Lung microvascular endothelial cell (primary cell): ENCODE data around the gene CHD3. TPM values are rescaled to one million over a fixed set of nuclear protein-coding genes. Genes with fewer than 3 reads are reported as not detected.
"Not testable (repeated sequence)": the region's sequence is repeated elsewhere in the genome, so short reads cannot be mapped to it uniquely, and the experiment has no call there.

Source experiments
- DNase-seq, 2 donors: peaks; one replicate each; pipeline versions ENCODE4 v3.0.0 to v3.0.0-alpha.2; 2010; ENCODE audit warnings: low read depth in 2 of 2
- total RNA-seq: library from RNA; depleted of rRNA; stranded (reverse); fragments of >200 nt; gene quantifications from 2 replicates; pipeline ENCODE4 v1.2.1, GENCODE V29; 2014

The CHD3 gene
- total RNA-seq, 1 donor from 2014 or later, result 58.7 TPM

DNA sequence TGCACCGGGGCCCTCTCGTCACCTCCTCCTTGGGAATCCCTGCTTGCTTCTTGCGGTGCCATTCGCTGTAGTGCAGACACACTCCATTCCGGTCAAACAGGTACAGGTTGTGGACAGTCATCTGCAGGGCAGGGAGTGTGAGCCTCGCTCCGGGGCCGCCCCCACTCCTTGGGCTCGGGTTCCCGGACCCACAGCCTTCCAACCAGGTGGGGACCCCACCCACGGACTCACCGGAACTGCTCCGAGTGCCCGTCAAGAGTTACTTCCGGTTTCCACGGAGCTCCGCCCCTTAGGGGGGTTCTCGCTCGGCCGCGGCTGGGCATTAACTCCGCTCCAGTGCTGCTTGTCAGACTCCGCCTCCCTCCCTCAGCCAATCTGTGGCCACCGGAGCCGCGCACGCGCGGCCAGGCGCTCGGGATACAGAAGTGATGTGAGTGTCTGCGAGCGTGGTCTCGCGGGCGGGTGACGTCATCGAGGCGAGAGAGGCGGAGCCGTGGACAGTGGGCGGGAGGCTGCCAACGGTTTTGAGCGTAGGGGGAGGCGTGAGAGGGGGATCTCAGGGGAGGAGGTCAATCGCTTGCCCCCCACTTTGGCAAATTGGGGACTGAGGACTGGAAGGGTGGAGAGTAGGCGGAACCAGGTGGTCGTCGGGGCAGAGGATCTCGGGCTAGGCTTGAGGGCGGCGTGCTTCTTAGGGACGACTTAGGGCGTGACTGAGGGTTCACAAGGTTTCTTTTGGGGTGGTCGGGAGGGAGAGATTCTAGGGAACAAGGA, 43.3 kb downstream of the CHD3 start, which contains the start of the genes CNTROB and TRAPPC1:
TSS of gene CNTROB (plus strand) at position 498 of the 774 bp plus-strand sequence. CDS start 874 bp downstream, outside the sequence.
TSS of gene TRAPPC1 (minus strand) at position 238 of the 774 bp plus-strand sequence. CDS start at position 121, 117 bp downstream.
- DNase-seq, result peak; percentile 99

- peak; percentile 39 to 51 for DNase-seq
Observed at GRCh38 chr17:7932483-7932891, 43.9 kb downstream of the CHD3 start.

- DNase-seq, result peak; percentile 20 to 71
Observed at GRCh38 chr17:7932949-7933348, 44.4 kb downstream of the CHD3 start.

GRCh38 chr17:7935859-7936258, 47.3 kb downstream of the CHD3 start:
- DNase-seq, result no peak

GRCh38 chr17:7940034-7940433, 51.4 kb downstream of the CHD3 start:
- no peak for DNase-seq

DNA sequence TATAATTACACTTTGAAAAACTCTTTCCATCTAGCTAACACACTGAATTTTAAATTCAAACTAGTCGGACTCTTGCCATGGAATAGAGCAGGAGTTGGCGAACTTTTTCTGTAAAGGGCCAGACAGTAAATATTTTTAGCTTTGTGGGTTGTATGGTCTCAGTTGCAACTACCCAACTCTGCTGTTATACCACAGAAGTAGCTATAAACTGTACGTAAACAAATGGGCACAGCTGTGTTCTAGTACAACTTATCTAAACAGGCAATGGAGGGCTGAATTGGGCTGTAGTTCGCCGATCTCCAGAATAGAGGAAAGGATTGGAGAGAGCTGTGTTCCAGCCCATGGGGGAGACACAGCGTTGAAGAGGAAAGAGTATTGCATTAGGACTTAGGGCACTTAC, 52.2 kb downstream of the CHD3 start:
- DNase-seq, result no peak

- no peak for DNase-seq
Observed at GRCh38 chr17:7943291-7943690, 54.7 kb downstream of the CHD3 start.

DNA sequence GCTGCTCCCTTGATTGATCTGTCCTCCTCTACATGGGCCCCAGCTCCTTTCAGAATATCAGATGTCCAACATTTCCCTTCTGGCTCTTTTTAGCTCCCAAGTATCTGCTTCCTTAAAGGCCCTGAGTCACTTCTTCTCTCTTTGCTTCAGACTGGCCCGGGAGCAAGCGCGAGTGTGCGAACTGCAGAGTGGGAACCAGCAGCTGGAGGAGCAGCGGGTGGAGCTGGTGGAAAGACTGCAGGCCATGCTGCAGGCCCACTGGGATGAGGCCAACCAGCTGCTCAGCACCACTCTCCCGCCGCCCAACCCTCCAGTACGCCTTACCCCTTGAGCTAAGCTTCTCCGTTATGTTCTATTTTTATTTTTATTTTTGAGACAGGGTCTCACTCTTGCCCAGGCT, 55.7 kb downstream of the CHD3 start:
- no peak for DNase-seq

DNA sequence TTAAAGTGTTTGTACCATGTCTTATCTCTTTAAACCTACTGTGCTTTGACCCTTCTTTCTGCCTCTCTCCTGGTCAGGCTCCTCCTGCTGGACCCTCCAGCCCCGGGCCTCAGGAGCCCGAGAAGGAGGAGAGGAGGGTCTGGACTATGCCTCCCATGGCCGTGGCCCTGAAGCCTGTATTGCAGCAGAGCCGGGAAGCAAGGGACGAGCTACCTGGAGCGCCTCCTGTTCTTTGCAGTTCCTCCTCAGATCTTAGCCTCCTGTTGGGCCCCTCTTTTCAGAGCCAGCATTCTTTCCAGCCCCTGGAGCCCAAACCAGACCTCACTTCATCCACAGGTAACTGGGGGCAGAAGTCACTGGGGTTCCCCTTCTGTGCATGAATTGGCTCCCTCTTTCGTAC, 57.1 kb downstream of the CHD3 start:
- no peak for DNase-seq

DNA sequence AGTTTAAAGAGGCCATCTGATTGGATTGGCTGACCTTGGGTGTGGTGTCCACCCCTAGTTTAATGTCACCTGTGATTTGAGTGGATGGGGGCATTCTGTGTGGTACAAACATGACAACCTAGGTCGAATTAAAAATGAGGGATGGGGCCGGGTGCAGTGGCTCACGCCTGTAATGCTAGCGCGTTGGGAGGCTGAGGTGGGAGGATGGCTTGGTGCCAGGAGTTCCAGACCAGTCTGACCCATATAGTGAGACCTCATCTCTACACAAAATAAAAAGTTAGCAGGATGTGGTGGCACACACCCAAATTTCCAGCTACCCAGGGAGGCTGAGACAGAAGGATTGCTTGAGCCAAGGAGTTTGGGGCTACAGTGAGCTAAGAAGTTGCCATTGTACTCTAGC, 57.9 kb downstream of the CHD3 start:
- no peak for DNase-seq

GRCh38 chr17:7947651-7948050, 59.1 kb downstream of the CHD3 start:
- DNase-seq, result no peak

DNA sequence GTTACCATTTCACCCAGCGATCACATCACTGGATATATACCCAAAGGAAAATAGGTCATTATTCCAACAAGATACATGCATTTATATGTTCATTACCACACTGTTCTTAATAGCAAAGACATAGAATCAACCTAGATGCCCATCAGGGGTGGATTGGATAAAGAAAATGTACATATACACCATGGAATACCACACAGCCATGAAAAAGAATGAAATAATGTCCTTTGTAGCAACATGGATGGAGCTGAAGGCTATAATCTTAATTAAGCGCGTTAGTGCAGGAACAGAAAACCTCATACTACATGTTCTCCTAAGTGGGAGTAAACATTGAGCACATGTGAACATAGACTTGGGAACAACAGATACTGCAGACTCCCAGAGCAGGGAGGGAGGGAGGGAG, 62.0 kb downstream of the CHD3 start:
- DNase-seq, result no peak

DNA sequence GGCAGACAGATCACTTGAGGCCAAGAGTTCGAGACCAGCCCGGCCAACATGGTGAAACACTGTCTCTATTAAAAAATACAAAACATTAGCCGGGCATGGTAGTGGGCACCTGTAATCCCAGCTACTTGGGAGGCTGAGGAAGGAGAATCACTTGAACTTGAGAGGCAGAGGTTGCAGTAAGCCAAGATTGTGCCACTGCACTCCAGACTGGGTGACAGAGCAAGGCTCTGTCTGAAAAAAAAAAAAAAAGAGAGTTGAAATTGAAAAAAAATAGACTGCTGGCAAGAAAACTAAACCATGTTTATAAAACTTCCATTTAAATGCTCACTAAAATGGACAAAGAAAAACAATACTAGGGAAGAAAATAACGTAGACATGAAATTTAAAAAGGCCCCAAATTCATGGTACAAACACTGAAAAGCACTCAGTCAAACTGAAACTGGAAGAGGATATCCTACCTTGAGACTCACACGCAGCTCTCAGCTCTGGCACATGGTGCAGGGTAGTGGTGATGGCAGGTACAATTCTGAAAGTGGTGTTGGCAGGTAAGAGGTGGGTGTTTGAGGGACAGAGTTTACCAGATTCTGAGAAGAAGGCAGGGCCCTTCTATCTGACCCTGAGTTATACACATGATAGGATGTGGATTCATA, 62.7 kb downstream of the CHD3 start:
- DNase-seq, result no peak

DNA sequence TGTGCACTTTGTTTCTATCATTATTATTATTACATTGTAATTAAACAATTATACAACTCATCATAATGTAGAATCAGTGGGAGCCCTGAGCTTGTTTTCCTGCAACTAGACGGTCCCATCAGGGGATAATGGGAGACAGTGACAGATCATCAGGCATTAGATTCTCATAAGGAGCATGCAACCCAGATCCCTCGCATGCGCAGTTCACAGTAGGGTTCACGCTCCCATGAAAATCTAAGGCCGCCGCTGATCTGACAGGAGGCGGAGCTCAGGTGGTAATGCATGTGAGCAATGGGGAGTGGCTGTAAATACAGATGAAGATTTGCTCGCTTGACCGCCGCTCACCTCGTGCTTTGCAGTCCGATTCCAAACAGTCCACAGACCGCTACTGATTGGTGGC, 64.7 kb downstream of the CHD3 start:
- not testable (repeated sequence) for DNase-seq

- no peak for DNase-seq
Observed at GRCh38 chr17:7955414-7956227, 67.0 kb downstream of the CHD3 start.

GRCh38 chr17:7956228-7956965, 67.8 kb downstream of the CHD3 start:
- peak; percentile 2 to 43 for DNase-seq

GRCh38 chr17:7959503-7960253, 71.1 kb downstream of the CHD3 start:
- no peak for DNase-seq

DNA sequence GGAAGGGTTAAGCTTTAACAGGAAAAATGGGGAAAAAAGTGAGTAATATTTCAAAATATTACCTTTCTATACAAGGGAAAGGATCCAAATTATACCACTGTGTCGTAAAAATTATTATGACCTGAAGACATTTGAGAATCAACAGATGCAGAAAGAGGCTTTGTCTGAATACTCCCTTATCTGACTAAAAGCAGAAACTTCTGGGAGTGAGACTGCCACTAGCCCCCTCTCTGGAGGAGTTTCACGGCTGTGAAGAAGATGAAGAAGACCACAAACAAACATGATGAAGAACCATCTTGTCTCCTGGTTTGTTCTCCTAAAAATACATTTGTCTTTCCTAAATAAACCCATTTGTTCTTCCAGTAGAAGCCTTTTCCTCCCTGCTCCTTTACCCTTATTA, 72.8 kb downstream of the CHD3 start:
- DNase-seq, result no peak
